DMS153 (cell line): Measurements from ENCODE around the gene PXT1.
"Not testable (repeated sequence)": the region's sequence is repeated elsewhere in the genome, so short reads cannot be mapped to it uniquely, and the experiment has no call there.

Source experiments
- DNase-seq: peaks from one replicate; lab custom pipeline; 2025; lab: John Stamatoyannopoulos, UW

Gene PXT1

GRCh38 chr6:36443471-36444428 lies 1.1 kb upstream of the PXT1 start:
- DNase-seq: no peak

GRCh38 chr6:36442103-36442670 lies 467 bp downstream of the PXT1 start:
- DNase-seq: no peak

GRCh38 chr6:36441307-36441894 lies 1.3 kb downstream of the PXT1 start:
- DNase-seq: peak; percentile 89

GRCh38 chr6:36436466-36436865 lies 6.2 kb downstream of the PXT1 start:
- no peak for DNase-seq

- no peak for DNase-seq
These were observed 10.4 kb downstream of the PXT1 start for GRCh38 chr6:36432151-36432671.

GRCh38 chr6:36431197-36431596 lies 11.5 kb downstream of the PXT1 start:
- no peak for DNase-seq

- no peak for DNase-seq
These were observed 12.3 kb downstream of the PXT1 start for GRCh38 chr6:36430351-36430750.

GRCh38 chr6:36428911-36429310 lies 13.7 kb downstream of the PXT1 start:
- DNase-seq: no peak

GRCh38 chr6:36426622-36427021 lies 16.0 kb downstream of the PXT1 start:
- no peak for DNase-seq

- DNase-seq: peak; percentile 84
These were observed 19.4 kb downstream of the PXT1 start for GRCh38 chr6:36423101-36423824.

GRCh38 chr6:36422714-36423100 lies 19.9 kb downstream of the PXT1 start:
- no peak for DNase-seq

GRCh38 chr6:36419310-36419709 lies 23.3 kb downstream of the PXT1 start:
- no peak for DNase-seq

- DNase-seq: no peak
These were observed 24.1 kb downstream of the PXT1 start for GRCh38 chr6:36418558-36418957.

- no peak for DNase-seq
These were observed 28.2 kb downstream of the PXT1 start for GRCh38 chr6:36414481-36414880.

- no peak for DNase-seq
These were observed 28.9 kb downstream of the PXT1 start for GRCh38 chr6:36413489-36414480.

- not testable (repeated sequence) for DNase-seq
These were observed 32.9 kb downstream of the PXT1 start for GRCh38 chr6:36409718-36410117.

GRCh38 chr6:36404164-36404563 lies 38.5 kb downstream of the PXT1 start:
- no peak for DNase-seq

GRCh38 chr6:36402481-36402880 lies 40.2 kb downstream of the PXT1 start:
- DNase-seq: no peak

- DNase-seq: no peak
These were observed 42.7 kb downstream of the PXT1 start for GRCh38 chr6:36399970-36400369.

- no peak for DNase-seq
These were observed 50.0 kb downstream of the PXT1 start for GRCh38 chr6:36392621-36393020.

- DNase-seq: no peak
These were observed 53.3 kb downstream of the PXT1 start for GRCh38 chr6:36389353-36389752.
